Chondrocyte (in vitro differentiated cells): Measurements from ENCODE around the gene TRIM43. TPM values are rescaled to one million over a fixed set of nuclear protein-coding genes. Genes with fewer than 3 reads are reported as not detected.
"Not testable (repeated sequence)": the region's sequence is repeated elsewhere in the genome, so short reads cannot be mapped to it uniquely, and the experiment has no call there.

Experiments used
- DNase-seq: peaks from one replicate; pipeline ENCODE4 v3.0.0; 2021; ENCODE audit warnings: mixed read lengths, low spot score
- H3K27ac Mint-ChIP-seq: one replicate; pipeline ENCODE4 v1.8.0; 2021; ENCODE audit warnings: mild to moderate bottlenecking, moderate library complexity, mixed read lengths; ENCODE audit not compliant: unreplicated experiment
- H3K27me3 Mint-ChIP-seq: 2 replicates; pipeline ENCODE4 v1.8.0; 2021; ENCODE audit warnings: low read depth, mixed read lengths
- H3K36me3 Mint-ChIP-seq: 2 replicates; pipeline ENCODE4 v1.8.0; 2021; ENCODE audit warnings: low read depth, mixed read lengths
- H3K4me1 Mint-ChIP-seq: 2 replicates; pipeline ENCODE4 v1.8.0; 2021; ENCODE audit warnings: low read depth, mild to moderate bottlenecking, mixed read lengths
- H3K4me3 Mint-ChIP-seq: one replicate; pipeline ENCODE4 v1.8.0; 2021; ENCODE audit warnings: mild to moderate bottlenecking, moderate library complexity, mixed read lengths; ENCODE audit not compliant: unreplicated experiment
- H3K9me3 Mint-ChIP-seq: 2 replicates; pipeline ENCODE4 v1.8.0; 2021; ENCODE audit warnings: low read depth, mixed read lengths
- CTCF ChIP-seq: fragments of 200-600 bp; sonication (generic); IDR thresholded peaks from 2 replicates; pipeline ENCODE4 v1.5.0; 2021; ENCODE audit warnings: antibody characterized with exemption, mild to moderate bottlenecking, moderate library complexity
- long read RNA-seq: library from polyadenylated mRNA; stranded (forward); transcript quantifications from one replicate; pipeline ENCODE4 v2.0.0, GENCODE V29; 2021
- total RNA-seq: library from RNA; stranded (reverse); gene quantifications from 3 replicates; pipeline ENCODE4 v1.2.1, GENCODE V29; 2021

Gene TRIM43
- total RNA-seq, result not detected in 3 replicates
- long read RNA-seq, result 0 reads

GRCh38 chr2:95591701-95592100 lies at the start of gene TRIM43:
Gene TRIM43 (plus strand): TSS chr2:95592001. CDS start chr2:95594024, 2,023 bp downstream.
- H3K27me3 Mint-ChIP-seq, result peaks cover 13% of the 10 kb centered on the region
- DNase-seq, H3K27ac Mint-ChIP-seq, H3K4me3 Mint-ChIP-seq, H3K4me1 Mint-ChIP-seq, H3K9me3 Mint-ChIP-seq, H3K36me3 Mint-ChIP-seq: not testable (repeated sequence)

DNA sequence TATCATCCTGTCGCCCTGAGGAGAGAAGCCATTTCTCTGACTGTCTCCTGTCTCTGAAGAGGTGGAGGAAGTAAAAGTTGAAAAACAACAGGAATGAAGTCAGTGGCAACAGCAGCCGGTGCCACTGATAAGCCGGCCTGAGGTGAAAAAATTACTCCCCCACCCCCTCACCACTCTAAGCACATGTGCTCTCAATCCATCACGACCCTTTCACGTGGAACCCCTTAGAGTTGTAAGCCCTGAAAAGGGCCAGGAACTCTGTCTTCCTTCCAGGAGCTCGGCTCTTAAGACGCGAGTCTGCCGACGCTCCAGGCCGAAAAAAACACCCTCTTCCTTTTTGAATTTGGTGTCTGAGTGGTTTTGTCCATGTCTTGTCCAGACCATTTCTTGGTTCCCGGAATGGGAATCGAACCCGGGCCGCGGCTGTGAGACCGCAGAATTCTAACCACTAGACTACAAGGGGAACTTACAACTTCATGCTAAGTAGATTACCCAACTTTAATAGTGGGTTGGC lies 40.7 kb upstream of the TRIM43 start:
- Mint-ChIP-seq H3K4me3 (no peak overlapping the region), H3K4me1 (no peaks in the 10 kb centered on the region), H3K27ac (no peak overlapping the region), H3K27me3 (peaks cover 25% of the 10 kb centered on the region), H3K36me3 (no peaks in the 10 kb centered on the region), H3K9me3 (no peaks in the 10 kb centered on the region)
- DNase-seq, result no peak
- no peak for TF ChIP-seq CTCF

DNA sequence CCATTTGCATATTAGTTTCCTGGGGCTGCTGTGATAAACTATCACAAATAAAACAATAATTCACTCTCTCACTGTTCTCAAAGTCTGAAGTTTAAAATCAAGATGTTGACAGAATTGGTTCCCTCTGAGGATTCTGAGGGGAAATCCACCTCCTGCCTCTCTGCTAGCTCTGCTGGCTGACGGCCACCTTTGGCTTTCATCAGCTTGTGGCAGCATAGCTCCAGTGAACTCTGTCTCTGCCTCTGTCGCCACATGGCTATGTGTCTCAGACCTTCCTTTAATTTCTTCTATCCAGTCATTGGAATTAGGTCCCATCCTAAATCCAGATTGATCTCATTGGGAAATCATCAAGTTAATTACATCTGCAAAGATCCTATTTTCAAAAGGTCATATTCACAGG lies 38.9 kb upstream of the TRIM43 start:
- Mint-ChIP-seq H3K27ac (no peak overlapping the region), H3K27me3 (peaks cover 28% of the 10 kb centered on the region), H3K36me3 (no peaks in the 10 kb centered on the region), H3K9me3 (no peaks in the 10 kb centered on the region), H3K4me3 (no peak overlapping the region), H3K4me1 (no peaks in the 10 kb centered on the region)
- TF ChIP-seq CTCF, result no peak
- no peak for DNase-seq

DNA sequence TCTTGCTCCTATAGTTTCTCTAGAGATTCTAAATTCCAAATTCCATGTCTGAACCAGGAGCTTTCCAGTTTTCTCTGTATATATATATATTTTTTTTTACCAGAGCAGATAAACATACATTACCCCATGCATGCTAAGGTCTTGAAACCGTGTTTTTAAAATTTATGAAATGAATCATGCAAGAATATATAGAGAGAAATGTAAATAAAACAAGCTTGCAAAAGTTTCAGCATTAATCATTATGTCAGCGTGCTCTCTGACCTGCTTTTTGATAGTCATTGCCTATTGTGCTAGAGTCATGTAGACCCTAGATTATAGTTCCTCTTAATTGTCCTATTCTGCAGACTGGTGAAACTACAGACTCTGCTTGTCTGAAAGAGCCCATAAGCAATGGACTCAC lies 22.6 kb upstream of the TRIM43 start:
- H3K36me3 Mint-ChIP-seq, result no peaks in the 10 kb centered on the region
- TF ChIP-seq CTCF, result no peak
- H3K4me1 Mint-ChIP-seq, result no peaks in the 10 kb centered on the region
- no peak for DNase-seq
- H3K27me3 Mint-ChIP-seq, result peaks cover 35% of the 10 kb centered on the region
- H3K9me3 Mint-ChIP-seq, result no peaks in the 10 kb centered on the region
- H3K27ac Mint-ChIP-seq, result no peak overlapping the region
- H3K4me3 Mint-ChIP-seq, result no peak overlapping the region

GRCh38 chr2:95573866-95574265 lies 17.9 kb upstream of the TRIM43 start:
- no peak for TF ChIP-seq CTCF
- Mint-ChIP-seq H3K9me3 (no peaks in the 10 kb centered on the region), H3K27ac (no peak overlapping the region), H3K36me3 (no peaks in the 10 kb centered on the region), H3K27me3 (peaks cover 37% of the 10 kb centered on the region), H3K4me3 (no peak overlapping the region), H3K4me1 (no peaks in the 10 kb centered on the region)
- DNase-seq, result no peak

GRCh38 chr2:95574506-95574905 lies 17.3 kb upstream of the TRIM43 start:
- no peak for DNase-seq
- H3K27ac Mint-ChIP-seq, result no peak overlapping the region
- no peaks in the 10 kb centered on the region for H3K9me3 Mint-ChIP-seq
- peaks cover 35% of the 10 kb centered on the region for H3K27me3 Mint-ChIP-seq
- H3K36me3 Mint-ChIP-seq, result no peaks in the 10 kb centered on the region
- no peak overlapping the region for H3K4me3 Mint-ChIP-seq
- no peaks in the 10 kb centered on the region for H3K4me1 Mint-ChIP-seq
- no peak for TF ChIP-seq CTCF
